Non-pigmented ciliary epithelial cell (primary cell): ENCODE measurements around the gene FHOD3.

ENCODE experiments used
- DNase-seq: peaks from one replicate; pipeline ENCODE4 v3.0.0-alpha.2; 2010; ENCODE audit warnings: low read depth

Gene FHOD3

DNA sequence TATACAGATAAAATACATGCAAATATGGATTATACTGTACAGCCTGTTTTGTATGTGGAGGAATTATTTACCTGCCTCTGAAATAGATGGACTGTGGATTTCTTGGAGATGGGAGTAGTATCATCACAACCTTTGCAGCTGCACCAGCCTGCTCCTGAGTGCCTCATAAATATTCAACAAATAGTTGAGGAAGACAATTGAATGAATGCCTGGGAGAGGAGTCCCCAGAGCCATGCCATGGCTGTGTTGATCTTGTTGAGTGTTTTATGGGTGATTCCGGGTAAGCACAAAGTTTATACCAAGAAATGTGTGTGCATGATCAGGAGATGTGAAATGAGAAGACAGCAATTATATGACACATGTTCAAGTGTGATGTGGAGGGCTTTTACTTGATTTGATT, 225.0 kb downstream of the FHOD3 start:
- no peak for DNase-seq

DNA sequence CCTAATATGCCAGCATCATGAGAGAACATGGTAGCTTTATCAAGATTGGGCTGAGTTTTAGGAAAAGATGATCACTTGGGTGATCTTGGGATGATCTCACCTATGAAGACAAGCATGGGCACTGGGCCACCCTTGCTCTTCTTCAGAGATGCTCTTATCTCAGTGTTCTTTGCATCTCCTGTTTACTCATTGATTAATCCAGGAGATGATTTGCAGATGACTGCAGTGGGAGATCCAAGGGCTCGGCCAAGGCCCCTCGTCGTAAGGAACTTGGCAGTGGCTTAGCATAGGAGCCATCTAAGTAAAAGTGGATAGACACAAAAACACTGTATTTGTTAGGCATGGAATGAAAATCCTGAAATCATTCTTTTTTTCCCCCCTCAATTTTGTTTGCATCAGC, 228.4 kb downstream of the FHOD3 start:
- DNase-seq, result no peak

DNA sequence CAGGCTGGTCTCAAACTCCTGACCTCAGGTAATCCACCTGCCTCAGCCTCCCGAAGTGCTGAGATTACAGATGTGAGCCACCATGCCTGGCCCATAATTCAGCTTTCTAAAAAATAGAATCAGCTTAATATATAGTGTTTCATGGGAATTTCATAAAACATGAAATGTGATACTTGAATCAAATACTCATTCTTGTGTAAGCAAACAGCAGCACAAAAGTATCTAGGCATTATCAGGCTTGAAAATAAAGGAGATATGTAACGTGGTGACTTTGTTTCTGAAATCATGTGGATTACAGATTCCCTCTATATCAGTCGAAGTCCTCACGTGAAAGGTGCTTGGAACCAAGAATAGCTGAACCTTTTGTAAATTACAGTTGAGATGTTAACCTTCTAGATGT, 229.1 kb downstream of the FHOD3 start:
- DNase-seq, result no peak

DNA sequence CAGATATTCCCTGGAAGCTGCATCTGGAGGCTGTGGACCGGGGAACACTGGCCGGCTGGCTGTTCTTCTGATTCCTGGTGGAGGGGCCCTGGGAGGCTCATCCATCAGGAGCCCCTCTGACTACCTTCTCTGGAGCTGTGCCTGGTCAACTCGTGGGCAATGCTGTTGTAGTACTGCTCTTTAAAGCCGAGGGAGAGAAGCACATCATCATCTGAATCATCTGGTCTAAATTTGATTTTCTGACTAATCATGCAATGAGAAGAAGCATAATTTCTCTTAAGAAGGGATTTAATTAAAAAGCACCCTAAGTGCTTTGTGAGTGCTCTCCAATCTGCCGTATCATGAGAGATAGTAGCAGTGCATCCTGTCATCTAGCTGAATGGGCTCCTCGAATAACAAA, 229.5 kb downstream of the FHOD3 start:
- no peak for DNase-seq

DNA sequence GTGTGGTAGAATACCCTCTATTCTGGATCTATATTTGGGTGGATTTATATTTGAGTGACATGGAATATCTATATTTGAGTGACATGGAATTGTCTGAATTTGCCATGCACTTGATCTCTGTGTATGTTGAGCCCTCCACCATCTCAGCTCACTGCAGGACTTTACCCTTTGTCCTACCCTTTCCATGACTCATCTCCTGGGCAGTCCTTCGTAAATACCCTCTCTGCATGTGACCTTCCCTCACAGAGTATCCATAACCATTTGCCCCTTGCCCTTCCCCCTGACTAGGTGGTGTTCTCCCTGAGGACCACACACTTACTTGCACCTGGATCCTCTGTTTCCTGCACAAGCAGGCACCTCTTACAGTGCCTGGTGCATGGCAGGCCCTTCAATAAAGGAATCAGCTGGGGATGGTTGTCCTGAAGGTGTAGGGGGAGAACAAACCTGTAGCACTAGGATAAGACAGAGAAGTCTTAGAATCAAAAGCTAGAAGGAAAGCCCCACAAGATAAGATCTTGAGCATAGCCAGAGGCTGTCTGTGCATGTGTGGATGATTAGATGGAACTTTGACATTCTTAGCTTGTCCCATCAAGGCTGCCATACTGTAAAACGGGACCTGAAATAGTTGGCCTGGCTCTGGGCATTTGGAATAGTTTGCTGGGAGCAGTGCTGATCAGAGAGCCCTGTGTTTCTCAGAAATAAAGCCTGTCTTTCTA, 230.4 kb downstream of the FHOD3 start:
- no peak for DNase-seq

DNA sequence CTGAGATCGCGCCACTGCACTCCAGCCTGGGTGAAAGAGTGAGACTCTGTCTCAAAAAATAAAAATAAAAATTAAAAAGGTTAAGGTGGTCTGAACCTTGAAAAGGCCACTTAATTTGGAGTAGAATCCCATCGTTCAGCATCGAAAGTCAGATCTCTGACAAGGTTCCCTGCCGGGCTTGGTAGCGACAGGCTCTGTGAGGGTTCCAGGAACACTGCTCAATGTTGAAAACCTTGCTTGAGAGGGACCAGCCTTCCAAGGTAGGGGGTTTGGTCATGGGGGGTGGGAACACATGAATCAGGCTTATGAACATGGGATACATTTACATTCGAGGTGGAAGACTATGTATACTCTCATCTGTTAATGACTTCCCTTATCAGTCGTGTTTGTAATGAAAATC, 232.2 kb downstream of the FHOD3 start:
- no peak for DNase-seq

DNA sequence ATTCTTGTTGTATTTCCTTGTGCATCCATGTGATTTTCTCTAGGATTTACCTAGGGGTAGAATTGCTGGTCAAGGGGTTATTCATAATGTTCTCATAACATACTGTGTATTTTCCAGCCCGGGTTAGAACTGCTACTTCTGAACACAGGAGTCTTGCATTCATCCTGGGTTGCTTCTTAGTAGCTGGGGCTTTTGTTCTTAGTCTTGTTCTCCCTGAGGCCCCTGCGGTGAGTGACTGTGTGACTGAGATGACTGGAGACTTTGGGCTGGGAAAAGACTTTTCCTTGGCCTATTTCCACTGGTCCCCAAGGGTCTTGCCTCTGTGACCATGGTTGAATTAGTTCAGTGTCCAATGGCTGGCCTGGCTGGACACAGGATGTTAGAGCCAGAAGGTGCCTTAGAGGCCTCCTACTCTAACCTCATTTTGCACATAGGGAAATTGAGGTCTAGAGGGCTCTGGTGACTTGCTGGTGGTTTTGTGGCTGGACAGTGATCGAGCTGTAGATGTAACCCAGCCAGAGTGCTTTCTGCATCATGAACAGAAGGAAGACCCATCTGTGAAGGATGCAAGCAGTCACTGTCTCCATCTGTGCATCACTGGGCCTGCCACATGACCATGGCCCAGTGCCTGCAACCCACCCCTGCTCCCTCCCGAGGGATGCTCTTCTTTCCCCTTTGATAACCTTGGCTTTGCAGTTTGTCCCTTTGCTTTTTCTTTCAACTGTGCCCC, 233.3 kb downstream of the FHOD3 start:
- no peak for DNase-seq

DNA sequence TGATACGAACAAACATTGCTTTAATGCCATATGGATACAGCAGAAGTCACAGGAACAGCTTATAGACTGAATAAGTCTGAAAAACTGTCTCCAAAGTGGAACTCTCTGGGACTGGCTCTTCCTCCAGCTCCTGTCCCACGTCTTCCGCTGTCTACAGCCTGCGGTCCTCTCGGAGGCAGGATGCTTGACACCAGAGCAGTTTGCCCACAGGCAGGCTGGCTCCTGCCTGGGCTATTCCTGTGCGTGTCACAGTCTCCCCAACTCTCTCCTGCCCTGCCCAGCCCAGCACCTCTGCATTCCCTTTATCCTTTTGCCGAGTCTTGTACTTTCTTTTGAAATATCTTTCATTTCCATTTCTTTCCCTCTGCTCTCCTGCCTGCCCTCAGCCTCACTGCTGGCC, 234.1 kb downstream of the FHOD3 start:
- no peak for DNase-seq

DNA sequence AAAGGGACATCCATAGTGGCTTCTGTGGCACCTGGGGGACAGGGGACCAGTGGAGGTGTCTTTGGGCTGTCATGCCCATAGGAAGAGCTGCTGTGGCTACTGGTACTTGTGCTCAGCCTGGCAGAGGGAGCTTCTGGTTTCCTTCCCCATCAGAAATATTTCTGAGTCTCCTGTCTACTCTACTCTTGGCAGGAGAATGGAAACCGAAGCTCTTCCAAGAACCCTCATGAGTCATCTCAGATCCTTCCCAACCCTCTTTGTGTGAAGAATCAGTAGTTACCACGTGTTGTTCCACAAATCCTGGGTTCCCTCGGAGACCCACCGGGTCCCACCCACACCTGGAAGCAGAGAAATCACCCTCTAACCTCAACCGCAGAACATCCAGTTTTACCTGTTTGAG, 234.9 kb downstream of the FHOD3 start:
- peak; percentile 31 for DNase-seq

DNA sequence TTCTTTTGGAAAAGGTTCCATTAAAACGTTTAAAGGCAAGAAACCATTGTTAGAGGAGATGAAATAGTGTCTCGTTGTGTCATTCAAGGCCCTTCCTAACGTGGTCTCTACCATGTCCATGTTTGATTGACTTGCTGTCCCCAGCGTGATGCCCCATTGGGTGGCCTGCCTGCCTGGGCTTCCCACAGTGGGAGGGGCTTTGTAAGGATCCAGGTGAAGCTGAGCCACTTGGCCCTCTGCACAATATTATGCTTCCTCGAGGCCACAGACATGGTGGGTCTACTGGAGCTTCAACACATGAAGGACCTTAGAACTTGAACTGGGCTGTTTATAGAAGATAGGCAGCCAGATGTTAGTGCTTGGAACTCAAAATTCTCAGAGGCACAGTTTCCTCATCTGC, 235.3 kb downstream of the FHOD3 start:
- DNase-seq, result no peak

DNA sequence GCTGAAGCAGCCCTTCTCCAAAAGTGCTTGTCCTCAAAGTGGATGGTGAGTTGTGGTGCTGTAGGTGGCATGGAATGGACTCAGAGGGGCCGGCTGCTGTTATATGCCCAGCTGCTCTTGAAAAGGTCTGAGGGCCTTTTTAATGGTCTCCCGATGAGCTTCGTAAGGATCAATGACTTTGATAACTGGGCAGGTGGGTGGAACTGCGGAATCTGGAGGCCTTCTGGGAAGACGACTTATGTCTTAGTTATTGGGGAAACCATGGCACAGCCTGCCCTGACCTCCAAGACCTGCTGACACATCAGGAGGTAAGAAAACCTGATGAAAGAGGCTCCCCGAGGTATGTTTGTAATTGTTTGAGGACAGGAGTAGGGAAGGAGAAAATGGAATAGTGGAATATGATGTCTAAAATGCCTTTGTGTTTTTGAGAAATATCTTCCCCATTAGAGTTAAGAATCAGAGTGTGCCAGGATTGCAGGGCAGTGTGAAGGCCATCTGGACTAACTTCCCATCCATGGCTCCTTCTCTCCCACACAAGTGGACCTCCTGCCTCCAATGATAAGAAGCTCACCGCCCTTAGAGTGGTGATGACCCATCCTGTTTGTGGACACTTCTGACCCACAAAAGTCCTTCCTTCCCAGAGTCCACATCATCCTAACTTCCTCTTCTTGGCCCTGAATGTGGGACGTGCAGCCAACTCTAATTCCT, 236.1 kb downstream of the FHOD3 start:
- DNase-seq, result no peak

DNA sequence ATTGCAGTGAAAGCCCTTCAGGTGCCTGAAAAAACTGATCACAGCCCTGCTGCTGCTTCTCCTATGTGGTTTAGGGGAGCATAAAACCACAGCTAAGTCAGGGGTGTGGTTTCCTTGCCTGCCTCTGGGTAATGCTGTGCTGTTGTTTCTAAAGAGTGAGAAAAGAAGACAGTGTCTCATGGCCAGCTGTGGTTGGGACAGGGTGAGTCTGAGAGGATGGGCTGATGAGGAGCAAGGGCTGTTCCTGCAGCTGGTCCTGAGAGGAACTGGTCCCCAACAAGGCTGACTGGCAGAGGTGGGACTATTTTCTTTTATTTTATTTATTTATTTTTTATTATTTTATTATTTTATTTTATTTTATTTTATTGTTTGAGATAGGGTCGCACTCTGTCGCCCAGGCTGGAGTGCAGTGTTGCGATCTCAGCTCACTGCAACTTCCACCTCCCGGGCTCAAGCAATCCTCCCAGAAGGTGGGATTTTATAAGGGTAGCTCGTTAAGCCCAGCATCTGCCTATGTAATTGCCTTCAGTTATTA, 236.7 kb downstream of the FHOD3 start:
- DNase-seq, result no peak

DNA sequence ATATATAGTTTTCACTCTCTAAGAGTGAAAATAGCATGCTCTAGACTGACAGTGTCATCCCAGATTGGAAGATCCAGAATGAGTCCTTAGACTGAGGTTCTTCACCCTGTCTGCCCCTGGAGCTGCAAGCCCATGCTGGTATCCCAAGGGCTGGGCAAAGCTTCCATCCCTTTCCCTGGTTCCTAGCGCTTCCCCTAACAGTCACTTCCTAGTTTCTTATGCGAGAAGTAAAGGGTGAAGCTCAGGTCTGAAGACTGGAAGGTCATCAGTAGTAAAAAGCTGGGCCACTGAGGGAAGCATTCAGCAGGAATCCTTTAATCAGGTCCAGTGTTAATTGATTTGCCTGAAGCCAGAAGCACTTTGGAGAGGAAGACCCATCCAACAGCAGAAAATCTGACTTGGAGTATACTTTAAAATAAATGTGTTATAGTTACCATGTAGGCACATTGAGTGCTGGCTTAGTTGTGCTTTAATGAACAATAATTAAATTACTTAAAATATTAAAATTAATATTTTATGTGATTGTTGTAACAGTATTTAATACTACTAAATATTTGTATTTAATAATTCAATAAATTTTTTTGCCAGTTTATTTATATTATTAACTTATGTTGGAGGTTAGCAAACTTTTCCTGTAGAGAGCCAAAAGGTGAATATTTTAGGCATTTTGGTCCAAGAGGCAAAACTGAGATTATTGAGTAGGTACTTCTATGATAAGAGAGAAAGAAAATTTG, 237.9 kb downstream of the FHOD3 start:
- no peak for DNase-seq

DNA sequence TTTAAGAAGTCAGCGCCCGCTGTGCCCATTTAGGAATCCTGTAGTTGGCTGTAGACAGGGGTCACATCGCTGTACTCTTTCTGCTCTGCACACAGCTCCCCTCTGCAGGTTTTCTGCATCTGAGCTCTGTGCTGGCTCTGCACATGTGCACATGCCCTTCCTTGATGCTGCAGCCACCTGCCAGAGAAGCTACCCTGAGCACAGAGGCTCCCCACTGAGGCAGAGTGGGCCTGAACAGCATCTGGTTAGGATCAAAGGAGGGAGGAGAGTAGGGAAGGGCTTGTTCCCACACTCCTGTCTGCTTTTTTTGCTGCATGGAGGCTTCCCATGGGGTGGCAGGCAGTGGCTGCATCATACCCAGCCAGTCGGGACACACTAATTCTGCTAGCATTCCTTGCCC, 238.9 kb downstream of the FHOD3 start:
- no peak for DNase-seq

DNA sequence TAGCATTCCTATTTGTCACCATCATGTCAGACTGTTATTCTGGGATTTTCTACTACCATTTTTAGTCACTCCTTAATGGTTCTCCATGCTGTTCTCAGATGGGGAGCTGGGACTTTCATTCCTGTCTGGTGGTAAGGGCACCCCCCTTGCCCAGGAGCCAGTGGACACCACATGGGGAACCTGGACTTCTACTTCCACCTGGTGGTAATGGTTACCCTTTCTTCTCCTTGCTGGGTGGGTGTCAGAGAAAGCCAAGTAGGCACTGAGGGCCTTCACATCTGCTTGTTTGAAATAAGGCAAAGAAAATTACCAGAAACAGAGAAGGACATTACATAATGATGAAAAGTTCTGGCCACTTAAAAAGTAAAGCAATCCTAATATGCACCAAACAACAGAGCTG, 239.8 kb downstream of the FHOD3 start:
- no peak for DNase-seq

DNA sequence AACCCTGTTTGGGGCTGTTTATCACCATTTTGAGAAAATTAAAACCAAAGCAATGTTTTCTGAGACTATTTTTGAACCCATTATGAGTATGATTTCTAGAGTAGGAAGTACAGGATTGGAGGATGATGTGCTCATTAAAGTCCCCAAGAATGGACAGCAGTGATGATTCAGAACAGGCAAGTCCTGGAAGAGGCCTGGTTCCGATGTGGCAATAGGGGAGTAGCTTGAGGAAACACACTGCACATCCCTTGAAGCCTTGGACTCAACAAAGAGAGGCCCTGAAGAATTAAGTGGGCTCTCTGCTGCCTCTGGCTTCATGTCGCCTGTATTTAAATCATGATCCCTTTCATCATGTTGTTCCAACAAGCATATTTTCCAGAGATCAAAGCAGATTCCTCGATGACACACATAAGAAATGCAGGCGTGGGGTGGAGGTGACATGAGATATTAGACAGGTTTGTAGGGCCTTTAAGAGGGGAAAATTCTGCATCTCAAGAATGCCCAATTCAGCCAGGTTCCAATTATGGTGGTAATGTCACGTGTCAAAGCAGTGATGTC, 242.2 kb downstream of the FHOD3 start:
- no peak for DNase-seq

DNA sequence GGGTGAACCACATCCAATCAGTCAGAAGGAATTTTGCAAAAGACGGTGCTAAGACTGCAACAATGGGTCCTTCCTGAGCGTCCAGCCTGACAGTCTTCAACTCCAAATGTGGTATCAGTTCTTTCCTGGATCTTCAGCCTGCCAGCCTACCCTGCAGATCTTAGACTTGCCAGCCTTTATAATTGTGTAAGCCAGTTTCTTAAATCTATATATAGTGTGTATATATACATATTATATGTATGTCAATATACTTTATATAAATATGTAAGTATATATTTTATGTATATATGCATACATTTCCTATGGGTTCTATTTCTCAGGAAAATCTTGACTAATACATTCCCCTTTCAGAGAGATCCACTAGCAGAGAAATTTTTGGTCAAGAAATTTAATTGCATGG, 245.5 kb downstream of the FHOD3 start:
- DNase-seq, result no peak

DNA sequence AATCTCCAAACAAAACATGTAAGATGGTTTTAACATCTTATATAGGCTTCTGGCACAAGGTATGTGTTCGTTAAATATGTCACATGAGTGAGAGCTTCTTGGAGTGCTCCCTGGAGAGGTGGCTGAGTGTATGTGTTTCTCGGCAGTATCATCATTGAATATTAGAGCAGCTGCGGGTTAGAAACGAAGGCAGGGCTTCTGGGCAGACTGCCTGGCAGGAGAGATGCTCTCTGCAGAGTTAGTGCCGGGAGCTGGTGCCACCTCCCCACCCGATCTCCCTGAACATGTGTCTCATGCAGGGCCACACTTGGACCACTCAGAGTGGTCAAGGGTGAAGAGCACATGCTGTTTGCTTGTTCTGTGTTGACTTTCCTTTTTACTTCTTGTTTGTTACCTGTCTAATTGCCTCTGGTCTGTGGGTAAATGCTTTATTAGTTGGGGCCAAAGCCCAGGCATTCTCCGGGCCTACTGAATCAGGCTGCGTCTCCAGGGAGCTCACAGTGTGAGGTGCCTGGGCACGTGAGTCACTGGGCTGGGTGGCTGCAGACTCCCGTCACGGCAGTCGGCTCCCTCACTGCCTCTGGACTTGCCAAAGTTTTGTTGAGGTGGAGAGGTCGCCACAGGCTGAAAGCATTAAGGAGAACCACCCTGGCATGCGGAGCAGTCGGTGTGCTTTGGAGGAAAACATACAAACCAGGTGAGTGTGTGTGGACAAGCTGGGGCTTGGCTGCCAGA, 246.6 kb downstream of the FHOD3 start:
- DNase-seq, result no peak

DNA sequence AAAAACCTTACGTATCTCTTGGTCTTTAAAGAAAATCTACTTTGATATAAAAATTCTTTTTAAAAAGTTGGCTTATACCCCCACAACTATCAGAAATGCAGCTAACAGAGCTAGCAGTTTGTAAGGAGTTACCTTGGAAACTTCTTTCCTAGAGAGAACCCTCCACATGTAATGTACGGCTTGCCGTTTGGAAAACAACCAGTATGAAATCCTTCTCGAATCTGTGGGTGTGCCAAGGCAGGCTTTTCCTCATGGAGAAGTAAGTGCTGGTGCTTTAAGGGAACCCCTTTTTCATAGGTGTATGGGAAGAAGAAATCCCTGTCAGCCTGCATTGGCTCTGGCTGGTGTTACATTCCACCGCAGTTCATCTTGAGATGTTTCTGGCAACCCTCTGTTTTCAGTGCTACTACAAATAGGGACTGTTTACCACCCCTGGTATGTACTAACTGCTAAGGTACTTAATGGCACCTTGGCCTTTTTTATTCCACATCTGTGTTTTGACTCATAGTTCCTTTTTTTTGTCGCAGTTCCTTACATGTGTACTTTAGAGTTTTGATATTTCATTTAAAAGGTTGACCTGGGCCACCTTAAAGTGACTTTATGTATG, 248.4 kb downstream of the FHOD3 start:
- no peak for DNase-seq

DNA sequence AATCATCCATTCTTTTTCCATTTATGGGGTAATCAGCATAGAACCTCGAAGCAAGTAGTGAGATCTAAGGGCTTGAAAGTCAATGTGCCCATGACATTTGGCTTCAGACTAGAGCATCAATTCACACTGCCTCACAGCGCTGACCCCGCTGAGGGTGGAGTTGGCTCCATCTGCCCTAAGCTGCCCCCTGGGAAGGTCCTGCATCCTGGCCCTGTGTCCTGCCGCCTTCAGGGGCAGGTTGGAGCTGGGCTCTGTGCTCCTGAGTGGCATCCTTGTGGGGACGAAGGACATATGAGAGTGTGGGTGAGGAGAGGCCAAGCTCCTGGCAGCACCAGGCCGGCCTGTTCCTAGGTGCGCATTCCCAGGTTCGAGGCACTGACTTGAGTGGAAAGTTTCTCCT, 249.4 kb downstream of the FHOD3 start:
- no peak for DNase-seq

DNA sequence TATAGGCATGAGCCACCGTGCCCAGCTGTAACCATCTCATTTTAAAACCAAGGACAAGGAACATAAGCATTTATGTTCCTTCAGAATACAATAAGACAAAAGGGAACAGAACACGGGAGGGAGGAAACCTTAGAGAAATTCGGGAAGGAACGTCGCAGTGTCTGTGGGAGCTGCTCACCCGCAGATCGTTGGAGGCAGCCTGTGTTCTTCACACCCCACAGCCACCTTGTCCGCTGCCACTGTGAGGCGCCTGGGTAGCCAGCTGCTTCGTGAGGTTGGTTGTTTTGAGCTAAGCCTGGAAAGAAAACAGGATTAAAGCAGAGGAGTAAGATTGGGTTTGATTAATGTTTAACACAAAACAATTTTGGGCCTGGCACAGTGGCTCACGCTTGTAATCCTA, 250.0 kb downstream of the FHOD3 start:
- DNase-seq, result no peak
